H1 (cell line): ENCODE results near the gene STT3B. TPM values are rescaled to one million over a fixed set of nuclear protein-coding genes. Genes with fewer than 3 reads are reported as not detected.

ENCODE experiments used
- KDM4A ChIP-seq: IDR thresholded peaks from one replicate; pipeline ENCODE4 v1.7.1; 2012; ENCODE audit warnings: low read depth, mild to moderate bottlenecking, moderate library complexity, low read length, inconsistent platforms; ENCODE audit not compliant: severe bottlenecking
- SAP30 ChIP-seq: fragments of 300-600 bp; sonication (generic); IDR thresholded peaks from 2 replicates; pipeline ENCODE4 v1.7.1; 2012; ENCODE audit warnings: low read length, moderate library complexity, mild to moderate bottlenecking, inconsistent platforms; ENCODE audit not compliant: insufficient read depth, insufficient replicate concordance
- SIX5 ChIP-seq: IDR thresholded peaks from 2 replicates; pipeline ENCODE4 v1.6.1; 2011; ENCODE audit warnings: mild to moderate bottlenecking, low read depth, low read length
- polyA plus RNA-seq, 7 experiments: library from polyadenylated mRNA; depleted of rRNA in 3 of 7; stranded (reverse) in 5 of 7; unstranded in 2 of 7; fragments of >200 nt in 5 of 7; fragments of 200-250 nt in 2 of 7; gene quantifications; 1 replicate in 5 of 7; 2 replicates in 1 of 7; 4 replicates in 1 of 7; pipeline versions ENCODE4 v1.2.1 to v1.2.3, GENCODE V29; 2011 to 2013; ENCODE audit warnings: missing spikeins in 2 of 7, mixed read lengths in 2 of 7
- total RNA-seq: library from RNA; stranded (reverse); fragmentation: NEBNext Ultra II Directional; extraction: Animal tissue kit (Norgen Biotek cat#: 25700); gene quantifications from 2 replicates; pipeline ENCODE4 v1.2.1, GENCODE V29; 2021

The STT3B gene
- total and polyA plus RNA-seq, 2 of the 8 experiments (the other 6 are each of a cell fraction or from before 2014, with no cell fraction given): 43.5 to 134 TPM

DNA sequence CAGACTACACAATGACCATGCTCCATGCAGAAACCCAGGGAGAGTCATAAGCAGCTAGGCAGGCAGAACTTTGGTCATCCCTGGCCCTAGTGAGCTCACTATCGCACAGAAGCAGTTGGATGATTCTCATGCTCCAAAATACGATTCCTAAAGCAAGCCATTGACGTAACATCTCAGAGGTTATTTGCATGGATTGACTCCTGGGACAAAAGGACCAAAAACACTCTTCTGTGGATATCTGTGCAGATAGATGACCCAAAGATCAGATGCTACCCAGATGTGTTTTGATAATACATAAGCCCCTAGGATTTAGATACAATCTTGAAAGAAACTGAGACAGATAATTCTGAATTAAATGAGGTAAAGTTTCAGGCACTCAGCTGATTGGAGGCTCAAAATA, 33.4 kb upstream of the STT3B start (continued):
- TF ChIP-seq SAP30: no peak
- no peak for TF ChIP-seq SIX5
- no peak for TF ChIP-seq KDM4A
